ENCODE results near the gene ADGRG2.

DNA sequence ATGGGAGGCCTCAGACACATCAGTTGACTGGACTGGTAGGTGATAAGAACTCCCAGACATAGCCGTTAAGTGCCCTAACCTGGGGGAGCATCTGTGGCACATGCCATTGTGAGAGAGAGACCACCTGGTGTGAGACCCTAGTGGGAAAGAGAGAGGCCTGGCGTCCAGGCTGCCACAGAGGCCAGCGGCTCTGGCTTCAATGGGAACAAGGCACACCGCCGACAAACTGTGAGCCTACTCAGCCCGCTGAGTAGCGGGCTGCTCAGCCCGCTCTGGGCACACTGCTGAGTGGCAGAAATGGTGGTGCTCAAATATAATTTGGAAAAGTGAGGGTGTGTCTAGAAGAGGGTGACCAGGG lies 172.3 kb downstream of the ADGRG2 start:
- TF ChIP-seq, protein P1, sequence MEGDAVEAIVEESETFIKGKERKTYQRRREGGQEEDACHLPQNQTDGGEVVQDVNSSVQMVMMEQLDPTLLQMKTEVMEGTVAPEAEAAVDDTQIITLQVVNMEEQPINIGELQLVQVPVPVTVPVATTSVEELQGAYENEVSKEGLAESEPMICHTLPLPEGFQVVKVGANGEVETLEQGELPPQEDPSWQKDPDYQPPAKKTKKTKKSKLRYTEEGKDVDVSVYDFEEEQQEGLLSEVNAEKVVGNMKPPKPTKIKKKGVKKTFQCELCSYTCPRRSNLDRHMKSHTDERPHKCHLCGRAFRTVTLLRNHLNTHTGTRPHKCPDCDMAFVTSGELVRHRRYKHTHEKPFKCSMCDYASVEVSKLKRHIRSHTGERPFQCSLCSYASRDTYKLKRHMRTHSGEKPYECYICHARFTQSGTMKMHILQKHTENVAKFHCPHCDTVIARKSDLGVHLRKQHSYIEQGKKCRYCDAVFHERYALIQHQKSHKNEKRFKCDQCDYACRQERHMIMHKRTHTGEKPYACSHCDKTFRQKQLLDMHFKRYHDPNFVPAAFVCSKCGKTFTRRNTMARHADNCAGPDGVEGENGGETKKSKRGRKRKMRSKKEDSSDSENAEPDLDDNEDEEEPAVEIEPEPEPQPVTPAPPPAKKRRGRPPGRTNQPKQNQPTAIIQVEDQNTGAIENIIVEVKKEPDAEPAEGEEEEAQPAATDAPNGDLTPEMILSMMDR (IDR thresholded peaks at IDR 0.05; ENCODE audit: borderline replicate concordance, extremely low read depth, low read length, poor library complexity, severe bottlenecking) = no peak
- no peak for TF ChIP-seq EZH2 (IDR thresholded peaks at IDR 0.05; ENCODE audit: borderline replicate concordance, low read depth, low read length, severe bottlenecking)
